Mesenchymal stem cell (in vitro differentiated cells and primary cell): ENCODE results near the gene CDKN1A.

Experiments used
- DNase-seq: peaks from one replicate; pipeline ENCODE4 v3.0.0-alpha.2; 2013
- H2AFZ ChIP-seq: one replicate; pipeline ENCODE4 v1.6.1; 2013; ENCODE audit warnings: low read depth, mild to moderate bottlenecking, control low read depth, inconsistent platforms, low read length, moderate library complexity
- H2AK5ac ChIP-seq: 2 replicates; pipeline ENCODE4 v1.6.1; 2013; ENCODE audit warnings: low read length, moderate library complexity, mild to moderate bottlenecking, inconsistent platforms; ENCODE audit not compliant: severe bottlenecking
- H2BK120ac ChIP-seq: one replicate; pipeline ENCODE4 v1.6.1; 2013; ENCODE audit warnings: low read depth, mild to moderate bottlenecking, inconsistent platforms, low read length, moderate library complexity
- H2BK12ac ChIP-seq, 2 experiments: one replicate each; pipeline ENCODE4 v1.6.1; 2013; ENCODE audit warnings: inconsistent platforms in 2 of 2, low read length in 2 of 2, mild to moderate bottlenecking in 2 of 2, moderate library complexity in 2 of 2, control low read depth in 1 of 2
- H2BK15ac ChIP-seq: one replicate; pipeline ENCODE4 v1.6.1; 2013; ENCODE audit warnings: mild to moderate bottlenecking, low read depth, inconsistent platforms; ENCODE audit not compliant: poor library complexity, severe bottlenecking
- H2BK5ac ChIP-seq: 2 replicates; pipeline ENCODE4 v1.6.1; 2013; ENCODE audit warnings: low read depth, mild to moderate bottlenecking, low read length, control low read depth, inconsistent platforms; ENCODE audit not compliant: poor library complexity, severe bottlenecking
- H3K14ac ChIP-seq, 2 experiments: one replicate each; pipeline ENCODE4 v1.6.1; 2013; ENCODE audit warnings: inconsistent platforms in 2 of 2, low read length in 2 of 2, control low read depth in 1 of 2, mild to moderate bottlenecking in 1 of 2, moderate library complexity in 1 of 2
- H3K18ac ChIP-seq, 2 experiments: one replicate each; pipeline ENCODE4 v1.6.1; 2013; ENCODE audit warnings: inconsistent platforms in 2 of 2, low read length in 2 of 2, control low read depth in 1 of 2, low read depth in 1 of 2, mild to moderate bottlenecking in 1 of 2
- H3K23ac ChIP-seq, 2 experiments: one replicate each; pipeline ENCODE4 v1.6.1; 2013; ENCODE audit warnings: inconsistent platforms in 2 of 2, low read length in 2 of 2, mild to moderate bottlenecking in 2 of 2, moderate library complexity in 2 of 2, control low read depth in 1 of 2
- H3K27ac ChIP-seq: 2 replicates; pipeline ENCODE4 v1.5.1; 2013; ENCODE audit warnings: mild to moderate bottlenecking, moderate library complexity, low read length, control low read depth, inconsistent platforms; ENCODE audit not compliant: poor library complexity, severe bottlenecking
- H3K27me3 ChIP-seq, 2 experiments: 2 replicates each; pipeline versions ENCODE4 v1.6.1 to v1.7.0; 2013; ENCODE audit warnings: low read length in 2 of 2, mild to moderate bottlenecking in 2 of 2, moderate library complexity in 2 of 2, control low read depth in 1 of 2, inconsistent platforms in 1 of 2; ENCODE audit not compliant: control insufficient read depth in 1 of 2, insufficient read depth in 1 of 2
- H3K36me3 ChIP-seq, 2 experiments: 2 replicates each; pipeline versions ENCODE4 v1.6.1 to v1.7.0; 2013; ENCODE audit warnings: low read length in 2 of 2, control low read depth in 1 of 2, inconsistent platforms in 1 of 2, low read depth in 1 of 2, mild to moderate bottlenecking in 1 of 2; ENCODE audit not compliant: insufficient read depth in 2 of 2, control insufficient read depth in 1 of 2
- H3K4ac ChIP-seq, 2 experiments: one replicate each; pipeline ENCODE4 v1.6.1; 2013; ENCODE audit warnings: inconsistent platforms in 2 of 2, low read length in 2 of 2, mild to moderate bottlenecking in 2 of 2, moderate library complexity in 2 of 2, control low read depth in 1 of 2, low read depth in 1 of 2
- H3K4me1 ChIP-seq: 2 replicates; pipeline ENCODE4 v1.6.1; 2013; ENCODE audit warnings: low read depth, low read length, control low read depth; ENCODE audit not compliant: control insufficient read depth, insufficient read depth
- H3K4me2 ChIP-seq: 2 replicates; pipeline ENCODE4 v1.6.1; 2013; ENCODE audit warnings: low read length, mild to moderate bottlenecking, inconsistent platforms; ENCODE audit not compliant: poor library complexity, severe bottlenecking
- H3K4me3 ChIP-seq, 2 experiments: 2 replicates each; pipeline versions ENCODE4 v1.5.1 to v1.7.0; 2013; ENCODE audit warnings: low read length in 2 of 2, mild to moderate bottlenecking in 2 of 2, control low read depth in 1 of 2, low read depth in 1 of 2; ENCODE audit not compliant: insufficient read depth in 1 of 2
- H3K79me1 ChIP-seq: replicated peaks from 2 replicates; pipeline ENCODE4 v1.6.1; 2013; ENCODE audit warnings: mild to moderate bottlenecking, control low read depth, low read length, inconsistent platforms; ENCODE audit not compliant: poor library complexity, severe bottlenecking
- H3K9ac ChIP-seq: 2 replicates; pipeline ENCODE4 v1.7.0; 2013; ENCODE audit warnings: mild to moderate bottlenecking, low read length, moderate library complexity
- H3K9me3 ChIP-seq: 2 replicates; pipeline ENCODE4 v1.7.0; 2013; ENCODE audit warnings: mild to moderate bottlenecking, low read length; ENCODE audit not compliant: control insufficient read depth
- H4K8ac ChIP-seq: one replicate; pipeline ENCODE4 v1.6.1; 2013; ENCODE audit warnings: inconsistent platforms, mild to moderate bottlenecking, low read length, moderate library complexity
- H4K91ac ChIP-seq: one replicate; pipeline ENCODE4 v1.6.1; 2013; ENCODE audit warnings: mild to moderate bottlenecking, low read length, inconsistent platforms
- WGBS: methylation state at CpG from one replicate; pipeline ENCODE4 v1.1.7; 2013; ENCODE audit warnings: mixed read lengths; 5-methylcytosine and 5-hydroxymethylcytosine counted together

Gene CDKN1A

GRCh38 chr6:36670271-36670670, 8.2 kb upstream of the CDKN1A start:
- Histone ChIP-seq H2BK12ac (peak overlapping the region in 1 of 2 experiments; percentile 38), H2BK15ac (no peak overlapping the region), H3K9ac (no peak overlapping the region), H2AK5ac (peak overlapping the region; percentile 60), H4K8ac (no peak overlapping the region), H3K14ac (no peak overlapping the region), H3K27me3 (no peaks in the 10 kb centered on the region), H2BK5ac (no peak overlapping the region), H3K4me2 (no peak overlapping the region), H3K36me3 (no peaks in the 10 kb centered on the region), H3K4me1 (peaks cover 23% of the 10 kb centered on the region), H4K91ac (no peak overlapping the region), H2AFZ (no peak overlapping the region), H3K4me3 (no peak overlapping the region), H3K79me1 (peaks cover 7% of the 10 kb centered on the region), H3K23ac (no peak overlapping the region), H2BK120ac (no peak overlapping the region), H3K18ac (no peak overlapping the region), H3K9me3 (no peaks in the 10 kb centered on the region), H3K4ac (no peak overlapping the region), H3K27ac (no peak overlapping the region)
- no peak for DNase-seq
- WGBS: 95% methylated on average over 7 of the region's 7 CpGs

- Histone ChIP-seq H3K4me2 (no peak overlapping the region), H3K4me3 (no peak overlapping the region), H3K23ac (no peak overlapping the region), H2AFZ (no peak overlapping the region), H3K79me1 (peaks cover 8% of the 10 kb centered on the region), H3K4me1 (peaks cover 23% of the 10 kb centered on the region), H3K9me3 (no peaks in the 10 kb centered on the region), H2BK5ac (no peak overlapping the region), H3K14ac (no peak overlapping the region), H3K18ac (no peak overlapping the region), H3K36me3 (no peaks in the 10 kb centered on the region), H2BK15ac (peak overlapping the region; percentile 49), H3K27ac (no peak overlapping the region), H3K9ac (no peak overlapping the region), H2AK5ac (peak overlapping the region; percentile 19), H4K8ac (no peak overlapping the region), H4K91ac (no peak overlapping the region), H2BK12ac (peak overlapping the region in 1 of 2 experiments; percentile 6), H3K4ac (no peak overlapping the region), H2BK120ac (no peak overlapping the region), H3K27me3 (no peaks in the 10 kb centered on the region)
- DNase-seq: no peak
- WGBS: 81% methylated on average over 6 of the region's 6 CpGs
These were observed 6.7 kb upstream of the CDKN1A start for GRCh38 chr6:36671687-36672375.

GRCh38 chr6:36673882-36674281, 4.6 kb upstream of the CDKN1A start:
- Histone ChIP-seq H3K9ac (no peak overlapping the region), H2AFZ (no peak overlapping the region), H3K79me1 (peaks cover 6% of the 10 kb centered on the region), H2AK5ac (no peak overlapping the region), H3K9me3 (no peaks in the 10 kb centered on the region), H2BK15ac (no peak overlapping the region), H3K14ac (no peak overlapping the region), H3K4ac (no peak overlapping the region), H3K36me3 (peaks cover under 1% of the 10 kb centered on the region in 2 experiments), H2BK120ac (no peak overlapping the region), H2BK12ac (peak overlapping the region in 1 of 2 experiments; percentile 17), H3K18ac (no peak overlapping the region), H4K91ac (no peak overlapping the region), H3K23ac (no peak overlapping the region), H3K4me3 (no peak overlapping the region), H2BK5ac (no peak overlapping the region), H3K27me3 (no peaks in the 10 kb centered on the region), H3K4me1 (peaks cover 21% of the 10 kb centered on the region), H4K8ac (no peak overlapping the region), H3K27ac (no peak overlapping the region), H3K4me2 (no peak overlapping the region)
- DNase-seq: no peak
- 93% methylated on average over 10 of the region's 10 CpGs for WGBS

- Histone ChIP-seq H3K23ac (no peak overlapping the region), H4K91ac (no peak overlapping the region), H2BK15ac (peak overlapping the region; percentile 15), H2BK5ac (no peak overlapping the region), H3K27ac (no peak overlapping the region), H2BK12ac (peak overlapping the region in 1 of 2 experiments; percentile 17), H2BK120ac (no peak overlapping the region), H3K36me3 (peaks cover 4 to 7% of the 10 kb centered on the region in 2 experiments), H3K4me1 (peaks cover 17% of the 10 kb centered on the region), H3K4me3 (no peak overlapping the region), H2AK5ac (peak overlapping the region; percentile 42), H3K79me1 (peaks cover 2% of the 10 kb centered on the region), H4K8ac (no peak overlapping the region), H3K9ac (no peak overlapping the region), H3K4me2 (no peak overlapping the region), H3K18ac (no peak overlapping the region), H3K4ac (no peak overlapping the region), H2AFZ (no peak overlapping the region), H3K27me3 (no peaks in the 10 kb centered on the region), H3K14ac (no peak overlapping the region), H3K9me3 (no peaks in the 10 kb centered on the region)
- peak; percentile 14 for DNase-seq
- 91% methylated on average over 6 of the region's 7 CpGs for WGBS
These were observed 3.6 kb upstream of the CDKN1A start for GRCh38 chr6:36674942-36675341.
